Lower lobe of right lung (tissue), 2 donors: ENCODE data around the gene UROC1. TPM values are rescaled to one million over a fixed set of nuclear protein-coding genes. Genes with fewer than 3 reads are reported as not detected.
A peak's percentile ranks its signal among the peaks of the same experiment; 100 is the strongest.

Experiments
- ATAC-seq, 2 donors: fragments of 200-7000 bp; cut with Tn5 transposase; one replicate each; pipeline ENCODE4 v1.9.1; 2020 to 2022; ENCODE audit warnings: mild to moderate bottlenecking in 2 of 2, moderate library complexity in 2 of 2
- DNase-seq: peaks from one replicate; pipeline ENCODE4 v3.0.0-alpha.2; 2020
- H3K27ac ChIP-seq: fragments of 200-600 bp; one replicate; pipeline ENCODE4 v1.8.0; 2022
- H3K27me3 ChIP-seq: fragments of 200-600 bp; one replicate; pipeline ENCODE4 v1.8.0; 2022; ENCODE audit warnings: low read depth
- H3K36me3 ChIP-seq: fragments of 200-600 bp; one replicate; pipeline ENCODE4 v1.8.0; 2022; ENCODE audit warnings: mild to moderate bottlenecking
- H3K4me1 ChIP-seq: fragments of 200-600 bp; one replicate; pipeline ENCODE4 v1.8.0; 2022
- H3K4me3 ChIP-seq: fragments of 200-600 bp; one replicate; pipeline ENCODE4 v1.8.0; 2022; ENCODE audit warnings: mild to moderate bottlenecking
- H3K9me3 ChIP-seq: fragments of 200-600 bp; one replicate; pipeline ENCODE4 v1.8.0; 2022
- CTCF ChIP-seq: fragments of 200-600 bp; IDR thresholded peaks from one replicate; pipeline ENCODE4 v1.8.0; 2022; ENCODE audit warnings: antibody characterized with exemption, mild to moderate bottlenecking
- intact Hi-C: fragments of 100-400 bp; cut with DNase I; formaldehyde crosslinking; loops from one replicate; pipeline ENCODE4 v1.11.0; 2022
- total RNA-seq: library from RNA; stranded (reverse); fragmentation: NEBNext Ultra II Directional; extraction: Animal tissue kit (Norgen Biotek cat#: 25700); gene quantifications from one replicate; pipeline ENCODE4 v1.2.1, GENCODE V29; 2021
- donor health status: DM: no; HTN: yes; CAD: no; lungs with severe emphysema.

UROC1 gene
- total RNA-seq, 1 donor from 2014 or later: not detected

- no peak overlapping the region for H3K27ac ChIP-seq
- ATAC-seq (peak; percentile 30 to 36), DNase-seq (peak; percentile 39)
- H3K4me1 ChIP-seq: no peaks in the 10 kb centered on the region
- H3K27me3 ChIP-seq: no peaks in the 10 kb centered on the region
- peaks cover 95% of the 10 kb centered on the region for H3K36me3 ChIP-seq
- TF ChIP-seq CTCF: no peak
- no peak overlapping the region for H3K4me3 ChIP-seq
- intact Hi-C loops: no loop called here
- no peaks in the 10 kb centered on the region for H3K9me3 ChIP-seq
These were observed 61.4 kb downstream of the UROC1 start for GRCh38 chr3:126456211-126456610.

- Histone ChIP-seq H3K9me3 (no peaks in the 10 kb centered on the region), H3K27me3 (no peaks in the 10 kb centered on the region), H3K4me3 (no peak overlapping the region), H3K4me1 (no peaks in the 10 kb centered on the region), H3K36me3 (peaks cover 95% of the 10 kb centered on the region), H3K27ac (no peak overlapping the region)
- intact Hi-C loops: no loop called here
- DNase-seq (no peak), ATAC-seq (no peak)
- TF ChIP-seq CTCF: no peak
These were observed 63.0 kb downstream of the UROC1 start for GRCh38 chr3:126454437-126455198.

- intact Hi-C loops: no loop called here
- H3K27me3 ChIP-seq: no peaks in the 10 kb centered on the region
- no peaks in the 10 kb centered on the region for H3K9me3 ChIP-seq
- H3K27ac ChIP-seq: no peak overlapping the region
- DNase-seq: no peak
- H3K4me1 ChIP-seq: no peaks in the 10 kb centered on the region
- TF ChIP-seq CTCF: no peak
- H3K4me3 ChIP-seq: no peak overlapping the region
- ATAC-seq: no peak
- peaks cover 95% of the 10 kb centered on the region for H3K36me3 ChIP-seq
These were observed 63.5 kb downstream of the UROC1 start for GRCh38 chr3:126454025-126454424.

- no peak for TF ChIP-seq CTCF
- intact Hi-C loops: no loop called here
- no peak for ATAC-seq
- Histone ChIP-seq H3K9me3 (no peaks in the 10 kb centered on the region), H3K27me3 (no peaks in the 10 kb centered on the region), H3K4me1 (no peaks in the 10 kb centered on the region), H3K36me3 (peaks cover 93% of the 10 kb centered on the region), H3K27ac (no peak overlapping the region), H3K4me3 (no peak overlapping the region)
- DNase-seq: no peak
These were observed 65.4 kb downstream of the UROC1 start for GRCh38 chr3:126452213-126452612.

GRCh38 chr3:126451511-126451910 is 66.1 kb downstream of the UROC1 start:
- intact Hi-C loops: no loop called here
- TF ChIP-seq CTCF: no peak
- no peaks in the 10 kb centered on the region for H3K9me3 ChIP-seq
- DNase-seq: no peak
- no peak overlapping the region for H3K4me3 ChIP-seq
- H3K4me1 ChIP-seq: no peaks in the 10 kb centered on the region
- H3K36me3 ChIP-seq: peaks cover 86% of the 10 kb centered on the region
- H3K27me3 ChIP-seq: no peaks in the 10 kb centered on the region
- no peak for ATAC-seq
- no peak overlapping the region for H3K27ac ChIP-seq
